ENCODE measurements around the gene KIF17.

DNA sequence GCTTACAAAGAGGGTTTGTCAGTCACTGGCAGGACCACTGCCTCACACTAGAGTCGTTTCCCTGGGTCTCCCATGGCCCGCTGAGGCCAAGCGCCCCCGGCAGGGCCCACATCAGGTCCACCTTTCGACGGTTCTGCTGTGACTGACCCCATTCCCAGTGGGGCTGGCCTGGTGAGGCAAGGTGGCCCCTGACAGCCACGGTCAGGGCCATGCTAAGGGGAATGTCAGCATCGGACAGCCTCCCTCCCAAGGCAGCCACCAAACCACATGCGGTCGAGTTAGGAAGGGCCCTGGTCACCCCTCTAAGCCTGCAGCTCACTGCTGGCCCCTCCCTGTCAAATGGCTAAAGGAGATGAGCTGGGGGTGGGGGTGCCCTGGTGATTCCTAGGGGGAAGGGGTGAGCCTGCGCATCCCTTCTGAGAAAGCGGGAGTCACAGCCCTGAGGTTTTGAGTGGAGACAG lies 2.9 kb upstream of the KIF17 start:
- TF ChIP-seq POLR2AphosphoS5 (IDR thresholded peaks at IDR 0.05; ENCODE audit: low read depth) (no peak), GABPA (IDR thresholded peaks at IDR 0.05; ENCODE audit: low read depth) (no peak), SPI1 (IDR thresholded peaks at IDR 0.05; ENCODE audit: borderline replicate concordance, low read depth) (no peak)
- TF ChIP-seq, protein P1, sequence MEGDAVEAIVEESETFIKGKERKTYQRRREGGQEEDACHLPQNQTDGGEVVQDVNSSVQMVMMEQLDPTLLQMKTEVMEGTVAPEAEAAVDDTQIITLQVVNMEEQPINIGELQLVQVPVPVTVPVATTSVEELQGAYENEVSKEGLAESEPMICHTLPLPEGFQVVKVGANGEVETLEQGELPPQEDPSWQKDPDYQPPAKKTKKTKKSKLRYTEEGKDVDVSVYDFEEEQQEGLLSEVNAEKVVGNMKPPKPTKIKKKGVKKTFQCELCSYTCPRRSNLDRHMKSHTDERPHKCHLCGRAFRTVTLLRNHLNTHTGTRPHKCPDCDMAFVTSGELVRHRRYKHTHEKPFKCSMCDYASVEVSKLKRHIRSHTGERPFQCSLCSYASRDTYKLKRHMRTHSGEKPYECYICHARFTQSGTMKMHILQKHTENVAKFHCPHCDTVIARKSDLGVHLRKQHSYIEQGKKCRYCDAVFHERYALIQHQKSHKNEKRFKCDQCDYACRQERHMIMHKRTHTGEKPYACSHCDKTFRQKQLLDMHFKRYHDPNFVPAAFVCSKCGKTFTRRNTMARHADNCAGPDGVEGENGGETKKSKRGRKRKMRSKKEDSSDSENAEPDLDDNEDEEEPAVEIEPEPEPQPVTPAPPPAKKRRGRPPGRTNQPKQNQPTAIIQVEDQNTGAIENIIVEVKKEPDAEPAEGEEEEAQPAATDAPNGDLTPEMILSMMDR (IDR thresholded peaks at IDR 0.05; ENCODE audit: insufficient read depth, low read length): no peak
- TF ChIP-seq, protein P2, sequence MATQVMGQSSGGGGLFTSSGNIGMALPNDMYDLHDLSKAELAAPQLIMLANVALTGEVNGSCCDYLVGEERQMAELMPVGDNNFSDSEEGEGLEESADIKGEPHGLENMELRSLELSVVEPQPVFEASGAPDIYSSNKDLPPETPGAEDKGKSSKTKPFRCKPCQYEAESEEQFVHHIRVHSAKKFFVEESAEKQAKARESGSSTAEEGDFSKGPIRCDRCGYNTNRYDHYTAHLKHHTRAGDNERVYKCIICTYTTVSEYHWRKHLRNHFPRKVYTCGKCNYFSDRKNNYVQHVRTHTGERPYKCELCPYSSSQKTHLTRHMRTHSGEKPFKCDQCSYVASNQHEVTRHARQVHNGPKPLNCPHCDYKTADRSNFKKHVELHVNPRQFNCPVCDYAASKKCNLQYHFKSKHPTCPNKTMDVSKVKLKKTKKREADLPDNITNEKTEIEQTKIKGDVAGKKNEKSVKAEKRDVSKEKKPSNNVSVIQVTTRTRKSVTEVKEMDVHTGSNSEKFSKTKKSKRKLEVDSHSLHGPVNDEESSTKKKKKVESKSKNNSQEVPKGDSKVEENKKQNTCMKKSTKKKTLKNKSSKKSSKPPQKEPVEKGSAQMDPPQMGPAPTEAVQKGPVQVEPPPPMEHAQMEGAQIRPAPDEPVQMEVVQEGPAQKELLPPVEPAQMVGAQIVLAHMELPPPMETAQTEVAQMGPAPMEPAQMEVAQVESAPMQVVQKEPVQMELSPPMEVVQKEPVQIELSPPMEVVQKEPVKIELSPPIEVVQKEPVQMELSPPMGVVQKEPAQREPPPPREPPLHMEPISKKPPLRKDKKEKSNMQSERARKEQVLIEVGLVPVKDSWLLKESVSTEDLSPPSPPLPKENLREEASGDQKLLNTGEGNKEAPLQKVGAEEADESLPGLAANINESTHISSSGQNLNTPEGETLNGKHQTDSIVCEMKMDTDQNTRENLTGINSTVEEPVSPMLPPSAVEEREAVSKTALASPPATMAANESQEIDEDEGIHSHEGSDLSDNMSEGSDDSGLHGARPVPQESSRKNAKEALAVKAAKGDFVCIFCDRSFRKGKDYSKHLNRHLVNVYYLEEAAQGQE (IDR thresholded peaks at IDR 0.05; ENCODE audit: insufficient replicate concordance, low read depth): no peak
